CD4-positive, alpha-beta memory T cell (primary cell): ENCODE data around the gene TRIM32. TPM values are rescaled to one million over a fixed set of nuclear protein-coding genes. Genes with fewer than 3 reads are reported as not detected.
A peak's percentile ranks its signal among the peaks of the same experiment; 100 is the strongest.

ENCODE experiments used
- CTCF ChIA-PET: fragments of 350-600 bp; sonication (Branson Sonifier 250); formaldehyde crosslinking; loops from one replicate; lab custom pipeline; 2021; ENCODE audit warnings: inconsistent platforms; ENCODE audit not compliant: partially characterized antibody; lab: Charles Lee
- POLR2A ChIA-PET: fragments of 350-600 bp; sonication (Branson Sonifier 250); formaldehyde crosslinking; loops from one replicate; lab custom pipeline; 2021; ENCODE audit not compliant: partially characterized antibody; lab: Charles Lee
- DNase-seq, 5 donors: peaks; one replicate each; pipeline versions ENCODE4 v3.0.0 to v3.0.0-alpha.2; 2020 to 2022; ENCODE audit warnings: mixed read lengths in 1 of 5
- H3K27ac ChIP-seq: one replicate; pipeline ENCODE4 v1.7.0; 2013; ENCODE audit warnings: low read depth, low read length
- H3K27me3 ChIP-seq: 2 replicates; pipeline ENCODE4 v1.7.0; 2013; ENCODE audit warnings: mild to moderate bottlenecking, low read length, moderate library complexity; ENCODE audit not compliant: insufficient read depth
- H3K36me3 ChIP-seq: 2 replicates; pipeline ENCODE4 v1.7.0; 2013; ENCODE audit warnings: mild to moderate bottlenecking, low read length, moderate library complexity; ENCODE audit not compliant: insufficient read depth
- H3K4me1 ChIP-seq: 2 replicates; pipeline ENCODE4 v1.7.0; 2013; ENCODE audit warnings: mild to moderate bottlenecking, low read length, moderate library complexity; ENCODE audit not compliant: insufficient read depth
- H3K4me3 ChIP-seq, 2 donors: one replicate each; pipeline ENCODE4 v1.7.0; 2013; ENCODE audit warnings: low read length in 2 of 2, mild to moderate bottlenecking in 1 of 2
- H3K9me3 ChIP-seq, 2 donors: one replicate each; pipeline ENCODE4 v1.7.0; 2013; ENCODE audit warnings: low read length in 2 of 2, control low read depth in 1 of 2; ENCODE audit not compliant: control insufficient read depth in 1 of 2
- H3K27ac Mint-ChIP-seq, 7 donors: one replicate each; pipeline ENCODE4 v1.8.0; 2020 to 2021; ENCODE audit warnings: mixed read lengths in 7 of 7, mild to moderate bottlenecking in 6 of 7, inconsistent platforms in 3 of 7, moderate library complexity in 3 of 7
- H3K27me3 Mint-ChIP-seq, 2 donors: one replicate each; pipeline ENCODE4 v1.8.0; 2020 to 2021; ENCODE audit warnings: mixed read lengths in 2 of 2
- H3K36me3 Mint-ChIP-seq, 2 donors: one replicate each; pipeline ENCODE4 v1.8.0; 2020 to 2021; ENCODE audit warnings: mixed read lengths in 2 of 2, inconsistent platforms in 1 of 2, mild to moderate bottlenecking in 1 of 2
- H3K4me1 Mint-ChIP-seq, 4 donors: one replicate each; pipeline ENCODE4 v1.8.0; 2020 to 2021; ENCODE audit warnings: mixed read lengths in 4 of 4, mild to moderate bottlenecking in 1 of 4
- H3K4me3 Mint-ChIP-seq, 8 donors: one replicate each; pipeline ENCODE4 v1.8.0; 2020 to 2021; ENCODE audit warnings: mixed read lengths in 8 of 8, mild to moderate bottlenecking in 7 of 8, moderate library complexity in 6 of 8, inconsistent platforms in 3 of 8
- H3K9me3 Mint-ChIP-seq, 8 donors: one replicate each; pipeline ENCODE4 v1.8.0; 2020 to 2021; ENCODE audit warnings: mixed read lengths in 8 of 8, mild to moderate bottlenecking in 5 of 8, inconsistent platforms in 3 of 8, moderate library complexity in 1 of 8
- intact Hi-C: fragments of 100-400 bp; cut with micrococcal nuclease; formaldehyde crosslinking; loops from one replicate; pipeline ENCODE4 v1.15.1; 2023
- polyA plus RNA-seq, 2 donors: library from polyadenylated mRNA; unstranded; fragments of 300-500 nt; fragmentation: Illumina TruSeq; gene quantifications; one replicate each; pipeline ENCODE4 v1.2.3, GENCODE V29; 2021
- total RNA-seq, 2 experiments: library from RNA; stranded (reverse); gene quantifications; one replicate each; pipeline ENCODE4 v1.2.3, GENCODE V29; 2021

TRIM32 gene
- total and polyA plus RNA-seq, 4 experiments from 2014 or later: 15.5 to 22.1 (median 19.4) TPM

DNA sequence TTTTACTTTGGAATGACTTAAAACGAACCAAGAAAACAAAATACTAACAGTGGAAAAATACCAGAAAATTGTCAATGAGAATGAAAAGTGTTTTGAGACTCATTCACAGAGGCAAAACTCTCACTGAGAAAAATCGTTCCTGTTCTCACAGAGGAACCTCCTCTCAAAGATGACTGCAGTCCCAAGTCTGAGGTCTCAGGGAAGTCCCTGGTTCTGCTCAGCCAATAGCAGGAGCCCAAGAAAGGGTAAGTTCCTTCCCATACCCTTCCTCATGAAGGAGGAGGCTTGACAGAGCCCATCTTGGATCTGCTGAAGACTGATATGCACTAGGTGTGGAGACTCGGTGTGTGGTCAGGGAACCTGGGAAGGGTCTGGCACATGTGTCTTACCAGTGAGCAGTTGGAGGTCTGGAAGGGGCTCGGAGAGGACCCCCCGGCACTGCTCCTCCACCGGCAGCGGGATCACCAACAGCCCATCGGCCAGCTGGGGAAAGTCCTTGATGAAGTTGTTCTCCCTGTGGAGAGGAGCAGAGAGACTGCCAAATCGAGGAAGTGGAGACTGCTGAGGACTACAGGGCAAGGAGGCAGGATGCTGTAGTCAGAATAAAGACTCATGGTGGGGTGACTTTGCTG is 46.0 kb downstream of the TRIM32 start:
- no peak overlapping the region for H3K27ac Mint-ChIP-seq
- H3K9me3 Mint-ChIP-seq: no peaks in the 10 kb centered on the region
- intact Hi-C loops: no loop called here
- peaks cover 0 to 7% (median 4%) of the 10 kb centered on the region in 4 donors for H3K4me1 Mint-ChIP-seq
- POLR2A ChIA-PET: no interaction called here
- no peak overlapping the region for H3K4me3 Mint-ChIP-seq
- no peaks in the 10 kb centered on the region for H3K36me3 ChIP-seq
- H3K27me3 ChIP-seq: no peaks in the 10 kb centered on the region
- no peaks in the 10 kb centered on the region for H3K36me3 Mint-ChIP-seq
- peaks cover 6% of the 10 kb centered on the region for H3K4me1 ChIP-seq
- peaks cover 5 to 9% of the 10 kb centered on the region in 2 donors for H3K27me3 Mint-ChIP-seq
- DNase-seq: no peak
- no peaks in the 10 kb centered on the region for H3K9me3 ChIP-seq
- CTCF ChIA-PET: no interaction called here
- no peak overlapping the region for H3K27ac ChIP-seq
- H3K4me3 ChIP-seq: no peak overlapping the region

GRCh38 chr9:116736399-116737151 is 49.5 kb downstream of the TRIM32 start:
- H3K9me3 Mint-ChIP-seq: no peaks in the 10 kb centered on the region
- Histone ChIP-seq H3K27me3 (no peaks in the 10 kb centered on the region), H3K27ac (no peak overlapping the region), H3K36me3 (no peaks in the 10 kb centered on the region), H3K4me1 (peaks cover 6% of the 10 kb centered on the region), H3K4me3 (no peak overlapping the region), H3K9me3 (no peaks in the 10 kb centered on the region)
- no peak for DNase-seq
- H3K27ac Mint-ChIP-seq: peak overlapping the region in 2 of 7 donors; percentile 9 to 77
- ChIA-PET CTCF (interaction anchor here (0.8 to 1.6 kb wide), 7 partner anchors 9 to 124 kb away, joined by 3 to 10 read pairs (median 4); no protein-coding TSS in a partner anchor), POLR2A (no interaction called here)
- H3K4me3 Mint-ChIP-seq: peak overlapping the region in 1 of 8 donors; percentile 9
- H3K36me3 Mint-ChIP-seq: no peaks in the 10 kb centered on the region
- intact Hi-C loops: no loop called here
- peaks cover 0 to 7% (median 4%) of the 10 kb centered on the region in 4 donors for H3K4me1 Mint-ChIP-seq
- H3K27me3 Mint-ChIP-seq: peaks cover 2 to 9% of the 10 kb centered on the region in 2 donors

DNA sequence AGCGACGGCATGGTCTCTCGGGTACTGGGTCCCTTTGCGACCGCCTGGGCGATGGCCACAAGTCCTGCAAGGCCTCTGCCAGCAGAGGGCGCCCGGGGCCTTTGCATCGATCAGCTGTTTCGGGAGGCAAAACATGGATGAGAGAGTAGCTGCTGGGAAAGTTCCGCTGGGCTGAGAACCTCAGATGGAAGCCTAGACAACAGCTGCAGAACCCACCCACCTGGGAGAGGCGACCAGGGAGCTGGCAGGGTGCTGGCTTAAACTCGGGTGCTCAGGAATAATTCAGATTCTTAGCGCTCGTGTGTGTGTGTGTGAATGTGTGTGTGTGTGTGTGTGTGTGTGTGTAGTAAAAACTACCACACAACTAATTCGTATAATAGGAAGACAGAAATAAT is 50.0 kb downstream of the TRIM32 start:
- ChIA-PET POLR2A (no interaction called here), CTCF (interaction anchor here (0.8 to 1.6 kb wide), 6 partner anchors 10 to 123 kb away, joined by 3 to 10 read pairs (median 6); no protein-coding TSS in a partner anchor)
- Histone ChIP-seq H3K9me3 (no peaks in the 10 kb centered on the region), H3K4me1 (peaks cover 6% of the 10 kb centered on the region), H3K27ac (no peak overlapping the region), H3K36me3 (no peaks in the 10 kb centered on the region), H3K4me3 (no peak overlapping the region), H3K27me3 (no peaks in the 10 kb centered on the region)
- Mint-ChIP-seq H3K9me3 (no peaks in the 10 kb centered on the region), H3K27me3 (peaks cover 2 to 9% of the 10 kb centered on the region in 2 donors), H3K4me1 (peaks cover 0 to 7% (median 4%) of the 10 kb centered on the region in 4 donors), H3K36me3 (no peaks in the 10 kb centered on the region), H3K4me3 (no peak overlapping the region), H3K27ac (no peak overlapping the region)
- peak in 4 of 5 donors; percentile 17 to 28 (median 22) for DNase-seq
- intact Hi-C loops: no loop called here

GRCh38 chr9:116741086-116741740 is 54.1 kb downstream of the TRIM32 start:
- CTCF ChIA-PET: interaction anchor here (1.3 kb wide), 1 partner anchor 9 kb away, joined by 3 read pairs; no protein-coding TSS in a partner anchor
- no peak for DNase-seq
- no peaks in the 10 kb centered on the region for H3K27me3 ChIP-seq
- POLR2A ChIA-PET: interaction anchor here (0.6 kb wide), 1 partner anchor 1156 kb away, joined by 3 read pairs; no protein-coding TSS in a partner anchor
- H3K36me3 ChIP-seq: no peaks in the 10 kb centered on the region
- Mint-ChIP-seq H3K4me3 (no peak overlapping the region), H3K27me3 (peaks cover 3 to 4% of the 10 kb centered on the region in 2 donors), H3K4me1 (peaks cover 0 to 7% (median 4%) of the 10 kb centered on the region in 4 donors), H3K27ac (no peak overlapping the region), H3K9me3 (no peaks in the 10 kb centered on the region), H3K36me3 (no peaks in the 10 kb centered on the region)
- intact Hi-C loops: no loop called here
- peaks cover 6% of the 10 kb centered on the region for H3K4me1 ChIP-seq
- no peak overlapping the region for H3K4me3 ChIP-seq
- H3K9me3 ChIP-seq: no peaks in the 10 kb centered on the region
- H3K27ac ChIP-seq: no peak overlapping the region

DNA sequence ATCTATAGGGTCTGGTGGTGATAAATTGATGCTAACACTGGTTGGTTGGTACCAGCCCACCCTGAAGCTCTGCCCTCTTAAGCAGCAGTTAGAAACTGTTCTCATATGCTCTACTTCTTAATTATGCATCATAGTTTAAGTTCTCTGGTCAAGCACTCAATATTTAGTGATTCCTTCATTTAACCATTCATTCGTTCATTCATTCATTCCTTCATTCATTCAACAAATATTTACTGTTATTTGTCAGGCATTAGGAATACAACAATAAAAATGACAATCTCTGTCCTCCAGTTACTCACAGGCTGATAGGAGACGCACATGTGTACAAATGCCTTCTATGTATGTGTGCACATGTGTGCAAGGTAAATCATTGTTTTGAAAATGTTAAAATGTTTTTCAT is 54.6 kb downstream of the TRIM32 start:
- Mint-ChIP-seq H3K27me3 (peaks cover 4 to 5% of the 10 kb centered on the region in 2 donors), H3K4me1 (peaks cover 0 to 5% (median 3%) of the 10 kb centered on the region in 4 donors), H3K27ac (no peak overlapping the region), H3K9me3 (no peaks in the 10 kb centered on the region), H3K4me3 (no peak overlapping the region), H3K36me3 (no peaks in the 10 kb centered on the region)
- Histone ChIP-seq H3K4me1 (peaks cover 5% of the 10 kb centered on the region), H3K36me3 (no peaks in the 10 kb centered on the region), H3K27ac (no peak overlapping the region), H3K27me3 (no peaks in the 10 kb centered on the region), H3K4me3 (no peak overlapping the region), H3K9me3 (no peaks in the 10 kb centered on the region)
- intact Hi-C loops: no loop called here
- POLR2A ChIA-PET: interaction anchor here (0.6 kb wide), 1 partner anchor 1157 kb away, joined by 3 read pairs; no protein-coding TSS in a partner anchor
- no peak for DNase-seq
- CTCF ChIA-PET: no interaction called here

DNA sequence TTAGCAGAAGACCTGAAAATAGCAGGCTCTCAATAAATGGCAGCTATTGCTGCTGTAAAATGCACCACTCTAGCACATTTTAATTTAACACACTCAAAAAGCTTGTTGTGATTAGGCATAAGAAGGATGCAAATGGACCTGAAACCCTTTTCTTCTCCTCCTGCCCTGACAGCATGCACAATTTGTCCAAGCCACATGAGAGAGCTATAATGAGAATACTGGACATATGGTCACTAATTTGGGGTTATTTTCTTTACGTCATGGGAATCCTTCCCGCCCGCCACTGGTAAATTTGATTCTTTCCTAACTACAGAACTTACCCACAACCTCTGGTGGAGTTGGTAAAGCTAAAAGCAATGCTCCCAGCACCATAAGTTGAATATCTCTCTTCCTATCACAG is 62.1 kb downstream of the TRIM32 start:
- ChIA-PET POLR2A (no interaction called here), CTCF (no interaction called here)
- no peaks in the 10 kb centered on the region for H3K36me3 ChIP-seq
- H3K4me1 Mint-ChIP-seq: peaks cover 0 to 2% (median 0%) of the 10 kb centered on the region in 4 donors
- no peaks in the 10 kb centered on the region for H3K9me3 ChIP-seq
- no peaks in the 10 kb centered on the region for H3K36me3 Mint-ChIP-seq
- peaks cover 0 to 1% (median 0%) of the 10 kb centered on the region in 8 donors for H3K9me3 Mint-ChIP-seq
- intact Hi-C loops: no loop called here
- no peaks in the 10 kb centered on the region for H3K27me3 ChIP-seq
- H3K4me1 ChIP-seq: no peaks in the 10 kb centered on the region
- H3K27me3 Mint-ChIP-seq: peaks cover 6 to 11% of the 10 kb centered on the region in 2 donors
- no peak overlapping the region for H3K27ac Mint-ChIP-seq
- H3K4me3 ChIP-seq: no peak overlapping the region
- H3K4me3 Mint-ChIP-seq: no peak overlapping the region
- H3K27ac ChIP-seq: no peak overlapping the region
- no peak for DNase-seq

DNA sequence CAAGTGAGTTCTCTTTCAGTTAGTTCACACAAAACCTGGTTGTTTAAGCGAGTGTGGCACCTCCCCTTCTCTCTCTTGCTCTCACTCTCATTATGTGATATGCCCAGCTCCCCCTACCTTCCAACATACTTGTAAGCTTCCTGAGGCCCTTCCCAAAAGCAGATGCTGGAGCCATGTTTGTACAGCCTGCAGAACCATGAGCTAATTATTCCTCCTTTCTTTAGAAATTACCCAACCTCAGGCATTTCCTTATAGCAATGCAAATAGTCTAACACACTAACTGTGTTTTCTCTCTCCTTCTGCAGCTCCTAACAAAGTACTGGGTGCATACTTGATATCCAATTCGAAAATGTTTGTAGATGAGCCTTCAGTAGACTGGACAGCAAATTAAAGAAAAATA is 62.7 kb downstream of the TRIM32 start:
- no peak for DNase-seq
- no peaks in the 10 kb centered on the region for H3K27me3 ChIP-seq
- no peaks in the 10 kb centered on the region for H3K4me1 ChIP-seq
- no peak overlapping the region for H3K27ac ChIP-seq
- no peaks in the 10 kb centered on the region for H3K9me3 ChIP-seq
- H3K9me3 Mint-ChIP-seq: peaks cover 0 to 1% (median 0%) of the 10 kb centered on the region in 8 donors
- no peak overlapping the region for H3K27ac Mint-ChIP-seq
- intact Hi-C loops: no loop called here
- H3K36me3 ChIP-seq: no peaks in the 10 kb centered on the region
- POLR2A ChIA-PET: no interaction called here
- no peaks in the 10 kb centered on the region for H3K36me3 Mint-ChIP-seq
- no peak overlapping the region for H3K4me3 ChIP-seq
- no peak overlapping the region for H3K4me3 Mint-ChIP-seq
- peaks cover 0 to 2% (median 0%) of the 10 kb centered on the region in 4 donors for H3K4me1 Mint-ChIP-seq
- H3K27me3 Mint-ChIP-seq: peaks cover 6 to 10% of the 10 kb centered on the region in 2 donors
- CTCF ChIA-PET: no interaction called here
